Measurements from ENCODE around the gene NMNAT2. TPM values are rescaled to one million over a fixed set of nuclear protein-coding genes. Genes with fewer than 3 reads are reported as not detected.

NMNAT2 gene
- total and polyA plus RNA-seq, 2 of the 4 experiments (the other 2 are of a cell fraction) = 0.36 to 2.4 TPM

GRCh38 chr1:183306317-183307042 lies 111.7 kb downstream of the NMNAT2 start:
- TF ChIP-seq RAD21 (IDR thresholded peaks at IDR 0.05; ENCODE audit: low read length) (no peak), MAZ (IDR thresholded peaks at IDR 0.05; ENCODE audit: borderline replicate concordance, low read depth, low read length) (no peak), POLR2A (IDR thresholded peaks at IDR 0.05; ENCODE audit: low read depth, low read length) (no peak), CEBPB (IDR thresholded peaks at IDR 0.05; ENCODE audit: low read depth, low read length) (no peak), SMC3 (IDR thresholded peaks at IDR 0.05; ENCODE audit: low read depth, low read length) (no peak), RCOR1 (IDR thresholded peaks at IDR 0.05; ENCODE audit: insufficient replicate concordance, low read length) (no peak)
- TF ChIP-seq, protein P1, sequence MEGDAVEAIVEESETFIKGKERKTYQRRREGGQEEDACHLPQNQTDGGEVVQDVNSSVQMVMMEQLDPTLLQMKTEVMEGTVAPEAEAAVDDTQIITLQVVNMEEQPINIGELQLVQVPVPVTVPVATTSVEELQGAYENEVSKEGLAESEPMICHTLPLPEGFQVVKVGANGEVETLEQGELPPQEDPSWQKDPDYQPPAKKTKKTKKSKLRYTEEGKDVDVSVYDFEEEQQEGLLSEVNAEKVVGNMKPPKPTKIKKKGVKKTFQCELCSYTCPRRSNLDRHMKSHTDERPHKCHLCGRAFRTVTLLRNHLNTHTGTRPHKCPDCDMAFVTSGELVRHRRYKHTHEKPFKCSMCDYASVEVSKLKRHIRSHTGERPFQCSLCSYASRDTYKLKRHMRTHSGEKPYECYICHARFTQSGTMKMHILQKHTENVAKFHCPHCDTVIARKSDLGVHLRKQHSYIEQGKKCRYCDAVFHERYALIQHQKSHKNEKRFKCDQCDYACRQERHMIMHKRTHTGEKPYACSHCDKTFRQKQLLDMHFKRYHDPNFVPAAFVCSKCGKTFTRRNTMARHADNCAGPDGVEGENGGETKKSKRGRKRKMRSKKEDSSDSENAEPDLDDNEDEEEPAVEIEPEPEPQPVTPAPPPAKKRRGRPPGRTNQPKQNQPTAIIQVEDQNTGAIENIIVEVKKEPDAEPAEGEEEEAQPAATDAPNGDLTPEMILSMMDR (conservative IDR thresholded peaks at IDR 0.05; ENCODE audit: low read depth, low read length) = peak; percentile 25; the same call in 1 of the 2 replicates
- Histone ChIP-seq H3K9me1 (ENCODE audit: insufficient read depth, low read length) (peaks cover 8% of the 10 kb centered on the region), H3K4me2 (ENCODE audit: low read depth, low read length) (no peak overlapping the region), H3K4me3 (ENCODE audit: insufficient read depth, low read depth, low read length) (no peak overlapping the region), H3K27ac (ENCODE audit: insufficient read depth, low read length) (no peak overlapping the region), H3K56ac (ENCODE audit: extremely low read depth, insufficient read depth, low read length) (no peak overlapping the region), H3K27me3 (ENCODE audit: control insufficient read depth, insufficient read depth, low read length) (no peaks in the 10 kb centered on the region), H4K8ac (ENCODE audit: low read depth in 2 of 2, low read length in 2 of 2) (no peak overlapping the region), H2BK5ac (ENCODE audit: low read depth, low read length, poor library complexity, severe bottlenecking) (no peak overlapping the region), H2AK9ac (replicated peaks; ENCODE audit: low read depth, low read length, poor library complexity) (no peak overlapping the region), H3K14ac (replicated peaks; ENCODE audit: low read depth, low read length) (0 out of 2 replicates have a peak overlapping the region, but pooled peaks have one; percentile 21), H2BK20ac (ENCODE audit: low read depth, low read length) (no peak overlapping the region), H2BK15ac (ENCODE audit: low read depth, low read length) (no peak overlapping the region), H2AK5ac (ENCODE audit: low read depth, low read length) (no peak overlapping the region), H3K18ac (ENCODE audit: low read depth, low read length) (no peak overlapping the region), H3K23ac (ENCODE audit: low read depth, low read length) (no peak overlapping the region), H3K79me1 (ENCODE audit: low read depth in 1 of 2, low read length in 2 of 2) (no peaks in the 10 kb centered on the region), H3K4me1 (ENCODE audit: control insufficient read depth, insufficient read depth, low read length) (peaks cover 3% of the 10 kb centered on the region; the same call in 1 of the 2 replicates), H3K4ac (ENCODE audit: low read depth, low read length) (no peak overlapping the region), H2BK120ac (ENCODE audit: low read depth, low read length) (no peak overlapping the region), H3K9me3 (ENCODE audit: control insufficient read depth, insufficient read depth, low read length) (no peaks in the 10 kb centered on the region), H3K9ac (ENCODE audit: low read depth, low read length) (no peak overlapping the region), H4K91ac (ENCODE audit: insufficient read depth, low read depth, low read length) (no peak overlapping the region), H4K5ac (ENCODE audit: low read depth, low read length) (no peak overlapping the region), H3K36me3 (ENCODE audit: control insufficient read depth, insufficient read depth, low read length) (no peaks in the 10 kb centered on the region), H2AFZ (replicated peaks; ENCODE audit: low read length, poor library complexity) (no peak overlapping the region), H4K20me1 (ENCODE audit: insufficient read depth, low read length) (no peaks in the 10 kb centered on the region)
- intact Hi-C loops (cut with micrococcal nuclease) (no loop called here), dilution Hi-C loops (cut with HindIII; ENCODE audit: low sequenced_read_pairs, unreplicated experiment) (no loop called here), in situ Hi-C loops (cut with MboI; ENCODE audit: low sequenced_read_pairs) (no loop called here)
- ChIA-PET CTCF (interaction anchor here (0.7 to 1.4 kb wide), 2 partner anchors 8 to 17 kb away, joined by 3 to 4 read pairs; no protein-coding TSS in a partner anchor), POLR2A (ENCODE audit: unreplicated experiment) (no interaction called here)
- no peak for DNase-seq
- no TSS peak for BruUV-seq (replicated peaks)
- no peak for ATAC-seq (ENCODE audit: low read depth)
- 52% methylated on average over 2 of the region's 5 CpGs; no CpG with 5 or more reads in 1 of the 2 experiments for WGBS, 2 experiments (ENCODE audit: extremely low coverage in 2 of 2, insufficient read length in 1 of 2)

Measured in IMR-90 (cell line).